ENCODE measurements around the gene PPP1R27.

GRCh38 chr17:81806461-81807209 lies 28.2 kb downstream of the PPP1R27 start:
- no peak for TF ChIP-seq CTCF (IDR thresholded peaks at IDR 0.05; ENCODE audit: extremely low read depth in 1 of 2, insufficient read depth in 1 of 2, low read depth in 1 of 2, low read length in 2 of 2)
- TF ChIP-seq, protein P1, sequence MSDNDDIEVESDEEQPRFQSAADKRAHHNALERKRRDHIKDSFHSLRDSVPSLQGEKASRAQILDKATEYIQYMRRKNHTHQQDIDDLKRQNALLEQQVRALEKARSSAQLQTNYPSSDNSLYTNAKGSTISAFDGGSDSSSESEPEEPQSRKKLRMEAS (IDR thresholded peaks at IDR 0.05; ENCODE audit: insufficient read depth, insufficient read length): no peak
- TF ChIP-seq GATA2 (IDR thresholded peaks at IDR 0.05; ENCODE audit: insufficient read depth, insufficient read length, low read depth, low read length): no peak
- no peak for TF ChIP-seq POLR2A (IDR thresholded peaks at IDR 0.05; ENCODE audit: low read depth, low read length)
- no peak for TF ChIP-seq MYC (IDR thresholded peaks at IDR 0.05; ENCODE audit: low read depth, low read length)
- no peak for TF ChIP-seq EZH2 (IDR thresholded peaks at IDR 0.05; ENCODE audit: borderline replicate concordance, low read depth, low read length, severe bottlenecking)
- TF ChIP-seq FOS (IDR thresholded peaks at IDR 0.05; ENCODE audit: borderline replicate concordance, insufficient read depth, low read length): no peak
- TF ChIP-seq POLR2AphosphoS5 (IDR thresholded peaks at IDR 0.05; ENCODE audit: insufficient read depth, low read depth, low read length): no peak

Data from endothelial cell of umbilical vein (primary cell).